ENCODE results near the gene SCAPER.

The SCAPER gene, protein sequence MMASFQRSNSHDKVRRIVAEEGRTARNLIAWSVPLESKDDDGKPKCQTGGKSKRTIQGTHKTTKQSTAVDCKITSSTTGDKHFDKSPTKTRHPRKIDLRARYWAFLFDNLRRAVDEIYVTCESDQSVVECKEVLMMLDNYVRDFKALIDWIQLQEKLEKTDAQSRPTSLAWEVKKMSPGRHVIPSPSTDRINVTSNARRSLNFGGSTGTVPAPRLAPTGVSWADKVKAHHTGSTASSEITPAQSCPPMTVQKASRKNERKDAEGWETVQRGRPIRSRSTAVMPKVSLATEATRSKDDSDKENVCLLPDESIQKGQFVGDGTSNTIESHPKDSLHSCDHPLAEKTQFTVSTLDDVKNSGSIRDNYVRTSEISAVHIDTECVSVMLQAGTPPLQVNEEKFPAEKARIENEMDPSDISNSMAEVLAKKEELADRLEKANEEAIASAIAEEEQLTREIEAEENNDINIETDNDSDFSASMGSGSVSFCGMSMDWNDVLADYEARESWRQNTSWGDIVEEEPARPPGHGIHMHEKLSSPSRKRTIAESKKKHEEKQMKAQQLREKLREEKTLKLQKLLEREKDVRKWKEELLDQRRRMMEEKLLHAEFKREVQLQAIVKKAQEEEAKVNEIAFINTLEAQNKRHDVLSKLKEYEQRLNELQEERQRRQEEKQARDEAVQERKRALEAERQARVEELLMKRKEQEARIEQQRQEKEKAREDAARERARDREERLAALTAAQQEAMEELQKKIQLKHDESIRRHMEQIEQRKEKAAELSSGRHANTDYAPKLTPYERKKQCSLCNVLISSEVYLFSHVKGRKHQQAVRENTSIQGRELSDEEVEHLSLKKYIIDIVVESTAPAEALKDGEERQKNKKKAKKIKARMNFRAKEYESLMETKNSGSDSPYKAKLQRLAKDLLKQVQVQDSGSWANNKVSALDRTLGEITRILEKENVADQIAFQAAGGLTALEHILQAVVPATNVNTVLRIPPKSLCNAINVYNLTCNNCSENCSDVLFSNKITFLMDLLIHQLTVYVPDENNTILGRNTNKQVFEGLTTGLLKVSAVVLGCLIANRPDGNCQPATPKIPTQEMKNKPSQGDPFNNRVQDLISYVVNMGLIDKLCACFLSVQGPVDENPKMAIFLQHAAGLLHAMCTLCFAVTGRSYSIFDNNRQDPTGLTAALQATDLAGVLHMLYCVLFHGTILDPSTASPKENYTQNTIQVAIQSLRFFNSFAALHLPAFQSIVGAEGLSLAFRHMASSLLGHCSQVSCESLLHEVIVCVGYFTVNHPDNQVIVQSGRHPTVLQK (N-terminal part only)

DNA sequence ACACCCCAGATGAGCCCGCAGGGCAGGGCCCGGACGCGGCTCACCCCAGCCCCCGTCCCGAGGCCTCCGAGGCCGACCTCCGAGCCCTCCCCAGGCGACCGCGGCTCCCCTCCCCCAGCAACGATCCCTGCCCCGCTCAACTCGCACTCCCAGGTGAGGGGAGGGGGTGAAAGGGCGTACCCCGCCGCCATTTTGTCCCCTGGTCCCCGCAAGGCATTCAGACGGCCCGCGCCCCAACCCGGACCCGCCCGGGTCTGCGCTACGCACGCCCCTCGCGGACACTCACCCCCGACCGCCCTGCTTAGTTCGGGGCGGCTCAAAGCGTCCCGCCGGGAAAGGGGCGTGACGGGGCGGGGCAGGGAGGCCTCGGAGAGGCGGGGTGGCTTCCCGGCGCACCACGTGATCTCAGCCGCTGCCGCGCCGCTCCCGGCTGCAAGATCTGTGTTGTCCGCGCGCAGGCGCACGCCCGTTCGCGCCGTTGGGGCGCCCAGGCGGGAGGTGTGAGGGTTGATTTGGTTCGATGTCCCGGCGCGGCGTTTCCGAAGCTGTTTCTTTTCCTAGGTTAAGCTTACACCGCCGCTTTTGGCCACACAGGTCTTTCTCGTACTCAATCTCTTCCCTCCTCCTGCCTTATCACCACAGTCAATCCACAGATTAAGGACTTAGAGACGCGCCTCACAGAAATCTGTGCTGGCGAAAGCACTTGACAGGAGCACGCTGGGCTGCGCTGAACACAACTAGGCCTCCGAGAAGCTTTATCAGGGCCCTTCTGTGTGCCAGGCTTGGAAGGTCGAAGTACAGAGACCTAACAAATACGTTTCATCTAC, at the start of gene SCAPER:
Gene SCAPER, minus strand, starts transcription at position 328 of the 827 bp plus-strand sequence. CDS start 21,523 bp downstream, outside the sequence.
- CTCF ChIA-PET: interaction anchor here (0.7 to 1.7 kb wide), 6 partner anchors 11 to 129 kb away, joined by 3 to 6 read pairs (median 4); no protein-coding TSS in a partner anchor
- Histone ChIP-seq H3K27ac (ENCODE audit: extremely low read depth, low read depth, low read length) (peak within 1 kb of the TSS; percentile 87), H3K9me3 (ENCODE audit: control insufficient read depth, insufficient read depth, low read depth, low read length) (no peaks in the 10 kb centered on the region), H3K4me1 (ENCODE audit: control insufficient read depth, insufficient read depth, low read length) (peaks cover 4% of the 10 kb centered on the region; the same call in 1 of the 2 replicates), H3K36me3 (ENCODE audit: control insufficient read depth in 2 of 2, insufficient read depth in 1 of 2, low read length in 2 of 2) (no peaks in the 10 kb centered on the region; a peak in 1 of 3 replicates), H3K4me3 (ENCODE audit: low read depth, low read length) (peak within 1 kb of the TSS; percentile 99)
- POLR2A ChIA-PET: interaction anchor here (2.8 kb wide), 1 partner anchor 26 kb away, joined by 16 read pairs; the partner anchor contains the start of gene RCN2
- TF ChIP-seq WT1 (tag by site-specific recombination; IDR thresholded peaks at IDR 0.05): peak; percentile 82
- TF ChIP-seq ZNF843 (tag by site-specific recombination; IDR thresholded peaks at IDR 0.05): peak; percentile 59; the same call in 1 of the 2 replicates
- TF ChIP-seq ZBTB48 (tag by site-specific recombination; IDR thresholded peaks at IDR 0.05): peak; percentile 71
- TF ChIP-seq ZFHX2 (tag by site-specific recombination; conservative IDR thresholded peaks at IDR 0.05): peak; percentile 26
- TF ChIP-seq ZNF777 (tag by site-specific recombination; IDR thresholded peaks at IDR 0.05; ENCODE audit: borderline replicate concordance): peak; percentile 41; the same call in 1 of the 2 replicates
- no peak for TF ChIP-seq ZNF624 (tag by site-specific recombination; IDR thresholded peaks at IDR 0.05)
- peak; percentile 61 for TF ChIP-seq GLIS1 (tag by site-specific recombination; IDR thresholded peaks at IDR 0.05)
- no peak for TF ChIP-seq ZNF596 (tag by site-specific recombination; IDR thresholded peaks at IDR 0.05)
- TF ChIP-seq, protein P1, sequence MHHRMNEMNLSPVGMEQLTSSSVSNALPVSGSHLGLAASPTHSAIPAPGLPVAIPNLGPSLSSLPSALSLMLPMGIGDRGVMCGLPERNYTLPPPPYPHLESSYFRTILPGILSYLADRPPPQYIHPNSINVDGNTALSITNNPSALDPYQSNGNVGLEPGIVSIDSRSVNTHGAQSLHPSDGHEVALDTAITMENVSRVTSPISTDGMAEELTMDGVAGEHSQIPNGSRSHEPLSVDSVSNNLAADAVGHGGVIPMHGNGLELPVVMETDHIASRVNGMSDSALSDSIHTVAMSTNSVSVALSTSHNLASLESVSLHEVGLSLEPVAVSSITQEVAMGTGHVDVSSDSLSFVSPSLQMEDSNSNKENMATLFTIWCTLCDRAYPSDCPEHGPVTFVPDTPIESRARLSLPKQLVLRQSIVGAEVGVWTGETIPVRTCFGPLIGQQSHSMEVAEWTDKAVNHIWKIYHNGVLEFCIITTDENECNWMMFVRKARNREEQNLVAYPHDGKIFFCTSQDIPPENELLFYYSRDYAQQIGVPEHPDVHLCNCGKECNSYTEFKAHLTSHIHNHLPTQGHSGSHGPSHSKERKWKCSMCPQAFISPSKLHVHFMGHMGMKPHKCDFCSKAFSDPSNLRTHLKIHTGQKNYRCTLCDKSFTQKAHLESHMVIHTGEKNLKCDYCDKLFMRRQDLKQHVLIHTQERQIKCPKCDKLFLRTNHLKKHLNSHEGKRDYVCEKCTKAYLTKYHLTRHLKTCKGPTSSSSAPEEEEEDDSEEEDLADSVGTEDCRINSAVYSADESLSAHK (tag by site-specific recombination; IDR thresholded peaks at IDR 0.05): no peak
- TF ChIP-seq ZNF621 (tag by site-specific recombination; IDR thresholded peaks at IDR 0.05): no peak
- TF ChIP-seq GFI1B (tag by site-specific recombination; IDR thresholded peaks at IDR 0.05): peak; percentile 86
- TF ChIP-seq ZNF501 (tag by site-specific recombination; IDR thresholded peaks at IDR 0.05): peak; percentile 89
- no peak for TF ChIP-seq ZNF548 (tag by site-specific recombination; IDR thresholded peaks at IDR 0.05)
- TF ChIP-seq, protein P2, sequence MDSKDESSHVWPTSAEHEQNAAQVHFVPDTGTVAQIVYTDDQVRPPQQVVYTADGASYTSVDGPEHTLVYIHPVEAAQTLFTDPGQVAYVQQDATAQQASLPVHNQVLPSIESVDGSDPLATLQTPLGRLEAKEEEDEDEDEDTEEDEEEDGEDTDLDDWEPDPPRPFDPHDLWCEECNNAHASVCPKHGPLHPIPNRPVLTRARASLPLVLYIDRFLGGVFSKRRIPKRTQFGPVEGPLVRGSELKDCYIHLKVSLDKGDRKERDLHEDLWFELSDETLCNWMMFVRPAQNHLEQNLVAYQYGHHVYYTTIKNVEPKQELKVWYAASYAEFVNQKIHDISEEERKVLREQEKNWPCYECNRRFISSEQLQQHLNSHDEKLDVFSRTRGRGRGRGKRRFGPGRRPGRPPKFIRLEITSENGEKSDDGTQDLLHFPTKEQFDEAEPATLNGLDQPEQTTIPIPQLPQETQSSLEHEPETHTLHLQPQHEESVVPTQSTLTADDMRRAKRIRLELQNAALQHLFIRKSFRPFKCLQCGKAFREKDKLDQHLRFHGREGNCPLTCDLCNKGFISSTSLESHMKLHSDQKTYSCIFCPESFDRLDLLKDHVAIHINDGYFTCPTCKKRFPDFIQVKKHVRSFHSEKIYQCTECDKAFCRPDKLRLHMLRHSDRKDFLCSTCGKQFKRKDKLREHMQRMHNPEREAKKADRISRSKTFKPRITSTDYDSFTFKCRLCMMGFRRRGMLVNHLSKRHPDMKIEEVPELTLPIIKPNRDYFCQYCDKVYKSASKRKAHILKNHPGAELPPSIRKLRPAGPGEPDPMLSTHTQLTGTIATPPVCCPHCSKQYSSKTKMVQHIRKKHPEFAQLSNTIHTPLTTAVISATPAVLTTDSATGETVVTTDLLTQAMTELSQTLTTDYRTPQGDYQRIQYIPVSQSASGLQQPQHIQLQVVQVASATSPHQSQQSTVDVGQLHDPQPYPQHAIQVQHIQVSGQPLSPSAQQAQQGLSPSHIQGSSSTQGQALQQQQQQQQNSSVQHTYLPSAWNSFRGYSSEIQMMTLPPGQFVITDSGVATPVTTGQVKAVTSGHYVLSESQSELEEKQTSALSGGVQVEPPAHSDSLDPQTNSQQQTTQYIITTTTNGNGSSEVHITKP (tag by site-specific recombination; IDR thresholded peaks at IDR 0.05): peak; percentile 77
- TF ChIP-seq SALL2 (tag by site-specific recombination; IDR thresholded peaks at IDR 0.05; ENCODE audit: borderline replicate concordance): no peak
- TF ChIP-seq, protein P3, sequence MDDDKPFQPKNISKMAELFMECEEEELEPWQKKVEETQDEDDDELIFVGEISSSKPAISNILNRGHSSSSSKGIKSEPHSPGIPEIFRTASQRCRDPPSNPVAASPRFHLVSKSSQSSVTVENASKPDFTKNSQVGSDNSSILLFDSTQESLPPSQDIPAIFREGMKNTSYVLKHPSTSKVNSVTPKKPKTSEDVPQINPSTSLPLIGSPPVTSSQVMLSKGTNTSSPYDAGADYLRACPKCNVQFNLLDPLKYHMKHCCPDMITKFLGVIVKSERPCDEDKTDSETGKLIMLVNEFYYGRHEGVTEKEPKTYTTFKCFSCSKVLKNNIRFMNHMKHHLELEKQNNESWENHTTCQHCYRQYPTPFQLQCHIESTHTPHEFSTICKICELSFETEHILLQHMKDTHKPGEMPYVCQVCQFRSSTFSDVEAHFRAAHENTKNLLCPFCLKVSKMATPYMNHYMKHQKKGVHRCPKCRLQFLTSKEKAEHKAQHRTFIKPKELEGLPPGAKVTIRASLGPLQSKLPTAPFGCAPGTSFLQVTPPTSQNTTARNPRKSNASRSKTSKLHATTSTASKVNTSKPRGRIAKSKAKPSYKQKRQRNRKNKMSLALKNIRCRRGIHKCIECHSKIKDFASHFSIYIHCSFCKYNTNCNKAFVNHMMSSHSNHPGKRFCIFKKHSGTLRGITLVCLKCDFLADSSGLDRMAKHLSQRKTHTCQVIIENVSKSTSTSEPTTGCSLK (tag by site-specific recombination; IDR thresholded peaks at IDR 0.05): no peak
- TF ChIP-seq ZNF571 (tag by site-specific recombination; IDR thresholded peaks at IDR 0.05): no peak
- TF ChIP-seq, protein P4, sequence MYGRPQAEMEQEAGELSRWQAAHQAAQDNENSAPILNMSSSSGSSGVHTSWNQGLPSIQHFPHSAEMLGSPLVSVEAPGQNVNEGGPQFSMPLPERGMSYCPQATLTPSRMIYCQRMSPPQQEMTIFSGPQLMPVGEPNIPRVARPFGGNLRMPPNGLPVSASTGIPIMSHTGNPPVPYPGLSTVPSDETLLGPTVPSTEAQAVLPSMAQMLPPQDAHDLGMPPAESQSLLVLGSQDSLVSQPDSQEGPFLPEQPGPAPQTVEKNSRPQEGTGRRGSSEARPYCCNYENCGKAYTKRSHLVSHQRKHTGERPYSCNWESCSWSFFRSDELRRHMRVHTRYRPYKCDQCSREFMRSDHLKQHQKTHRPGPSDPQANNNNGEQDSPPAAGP (tag by site-specific recombination; IDR thresholded peaks at IDR 0.05): peak; percentile 85
- no peak for TF ChIP-seq ZNF202 (tag by site-specific recombination; IDR thresholded peaks at IDR 0.05; ENCODE audit: borderline replicate concordance)
- TF ChIP-seq ZNF292 (tag by site-specific recombination; IDR thresholded peaks at IDR 0.05; ENCODE audit: borderline replicate concordance, low read depth): no peak
- TF ChIP-seq ZIC2 (tag by site-specific recombination; IDR thresholded peaks at IDR 0.05): peak; percentile 49; the same call in 1 of the 2 replicates
- TF ChIP-seq EGR2 (tag by site-specific recombination; IDR thresholded peaks at IDR 0.05; ENCODE audit: low read depth): no peak
- TF ChIP-seq HOXA7 (CRISPR knock-in tag; IDR thresholded peaks at IDR 0.05; ENCODE audit: borderline replicate concordance): no peak

Data from HEK293 (cell line).